Activated T-cell treated with anti-CD3 and anti-CD28 coated beads, Interleukin-2, amount 50 U/mL, for 24 hours (primary cell): ENCODE measurements around the gene SLC17A4.

Experiments used
- DNase-seq: peaks from one replicate; pipeline ENCODE4 v3.0.0-alpha.2; 2020
- H3K27ac Mint-ChIP-seq: 2 replicates; pipeline ENCODE4 v1.8.0; 2020; ENCODE audit warnings: mild to moderate bottlenecking, mixed read lengths
- H3K27me3 Mint-ChIP-seq: 2 replicates; pipeline ENCODE4 v1.8.0; 2020; ENCODE audit warnings: mixed read lengths
- H3K36me3 Mint-ChIP-seq: 2 replicates; pipeline ENCODE4 v1.8.0; 2020; ENCODE audit warnings: low read depth, mixed read lengths
- H3K4me1 Mint-ChIP-seq: 2 replicates; pipeline ENCODE4 v1.8.0; 2020; ENCODE audit warnings: low read depth, mixed read lengths
- H3K4me3 Mint-ChIP-seq: 2 replicates; pipeline ENCODE4 v1.8.0; 2020; ENCODE audit warnings: mild to moderate bottlenecking, moderate library complexity, mixed read lengths
- H3K9me3 Mint-ChIP-seq: 2 replicates; pipeline ENCODE4 v1.8.0; 2020; ENCODE audit warnings: mixed read lengths

SLC17A4 gene, protein sequence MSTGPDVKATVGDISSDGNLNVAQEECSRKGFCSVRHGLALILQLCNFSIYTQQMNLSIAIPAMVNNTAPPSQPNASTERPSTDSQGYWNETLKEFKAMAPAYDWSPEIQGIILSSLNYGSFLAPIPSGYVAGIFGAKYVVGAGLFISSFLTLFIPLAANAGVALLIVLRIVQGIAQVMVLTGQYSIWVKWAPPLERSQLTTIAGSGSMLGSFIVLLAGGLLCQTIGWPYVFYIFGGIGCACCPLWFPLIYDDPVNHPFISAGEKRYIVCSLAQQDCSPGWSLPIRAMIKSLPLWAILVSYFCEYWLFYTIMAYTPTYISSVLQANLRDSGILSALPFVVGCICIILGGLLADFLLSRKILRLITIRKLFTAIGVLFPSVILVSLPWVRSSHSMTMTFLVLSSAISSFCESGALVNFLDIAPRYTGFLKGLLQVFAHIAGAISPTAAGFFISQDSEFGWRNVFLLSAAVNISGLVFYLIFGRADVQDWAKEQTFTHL

DNA sequence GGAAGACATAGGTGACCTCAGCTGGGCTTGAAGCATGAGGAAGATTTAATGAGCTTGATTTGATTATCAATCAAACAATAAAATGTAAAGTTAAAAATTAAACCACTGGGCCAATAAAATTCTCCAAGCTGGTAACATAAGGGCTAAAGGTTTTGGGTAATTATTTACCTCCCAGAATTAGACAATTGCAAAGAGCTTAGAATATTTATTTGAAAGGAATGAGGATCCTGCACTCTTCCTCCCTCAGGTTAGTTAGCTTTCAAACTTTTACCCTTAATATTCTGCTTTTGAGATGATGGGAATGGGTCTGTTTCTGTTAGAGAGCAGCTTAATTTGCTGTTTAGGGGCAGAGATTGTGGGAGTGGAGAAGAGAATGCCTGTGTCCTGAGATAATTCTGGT lies at the start of gene SLC17A4:
Gene SLC17A4 (plus strand): TSS at position 208 of the 400 bp plus-strand sequence. CDS start 7,221 bp downstream, outside the sequence.
- no peaks in the 10 kb centered on the region for H3K9me3 Mint-ChIP-seq
- H3K4me3 Mint-ChIP-seq: no peak within 1 kb of the TSS
- peaks cover 12% of the 10 kb centered on the region for H3K27me3 Mint-ChIP-seq
- H3K4me1 Mint-ChIP-seq: no peaks in the 10 kb centered on the region
- H3K27ac Mint-ChIP-seq: no peak within 1 kb of the TSS
- H3K36me3 Mint-ChIP-seq: no peaks in the 10 kb centered on the region
- DNase-seq: no peak

DNA sequence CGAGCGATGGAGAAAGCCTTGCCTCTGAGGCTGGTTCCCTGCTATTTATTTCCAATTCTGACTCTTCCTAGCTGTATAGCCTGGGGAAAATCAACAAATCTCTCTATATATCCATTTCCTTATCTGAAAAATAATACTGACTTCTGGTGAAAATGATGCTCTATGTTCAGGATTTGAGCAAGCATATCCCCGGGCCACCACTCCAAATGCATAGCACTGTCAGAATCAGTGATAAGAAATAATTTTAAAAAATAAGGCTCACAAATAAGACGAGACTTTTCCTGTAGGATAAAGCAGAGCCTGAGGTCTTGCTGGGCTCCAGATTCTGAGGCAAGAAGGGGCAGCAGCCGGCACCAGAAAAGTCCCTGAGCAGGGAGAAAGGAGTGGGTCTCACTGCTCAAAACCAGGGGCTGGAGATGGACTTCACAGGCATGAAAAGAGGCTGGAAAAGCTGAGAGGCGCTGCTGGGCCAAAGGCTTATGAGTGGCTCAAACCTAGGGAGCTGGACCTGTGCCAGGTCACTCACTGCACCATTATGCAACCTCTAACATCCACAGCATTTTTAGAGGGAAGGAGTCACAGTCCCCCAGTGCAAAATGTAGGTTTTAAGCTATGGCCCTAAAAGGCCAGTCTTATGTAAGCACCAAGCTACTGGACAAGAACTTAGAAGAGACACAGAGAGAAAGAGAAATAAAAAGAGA lies 48.1 kb upstream of the SLC17A4 start:
- no peak overlapping the region for H3K27ac Mint-ChIP-seq
- DNase-seq: no peak
- H3K27me3 Mint-ChIP-seq: peaks cover 15% of the 10 kb centered on the region
- H3K9me3 Mint-ChIP-seq: no peaks in the 10 kb centered on the region
- H3K4me1 Mint-ChIP-seq: no peaks in the 10 kb centered on the region
- no peaks in the 10 kb centered on the region for H3K36me3 Mint-ChIP-seq
- no peak overlapping the region for H3K4me3 Mint-ChIP-seq

DNA sequence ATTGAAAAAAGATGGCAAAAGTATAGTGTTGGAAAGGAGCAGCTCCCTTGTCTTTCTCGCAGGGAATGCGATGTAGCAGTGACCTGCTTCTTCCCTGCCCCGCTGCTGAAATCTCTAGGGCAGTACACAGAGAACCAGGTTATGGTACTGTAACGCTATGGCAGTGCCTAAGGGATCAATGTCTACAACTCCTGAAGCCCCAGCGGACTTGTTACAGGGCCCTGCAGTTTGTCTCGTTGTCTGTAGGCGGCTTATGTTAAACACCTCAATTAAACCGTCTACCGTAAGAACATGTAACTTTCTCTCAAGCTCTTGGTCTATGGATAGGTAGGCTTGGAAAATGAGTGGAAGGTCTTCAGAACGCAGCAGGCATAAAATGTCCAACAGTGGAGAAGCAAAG lies 44.8 kb upstream of the SLC17A4 start:
- Mint-ChIP-seq H3K4me3 (no peak overlapping the region), H3K9me3 (no peaks in the 10 kb centered on the region), H3K4me1 (no peaks in the 10 kb centered on the region), H3K27me3 (peaks cover 15% of the 10 kb centered on the region), H3K36me3 (no peaks in the 10 kb centered on the region), H3K27ac (no peak overlapping the region)
- DNase-seq: no peak

DNA sequence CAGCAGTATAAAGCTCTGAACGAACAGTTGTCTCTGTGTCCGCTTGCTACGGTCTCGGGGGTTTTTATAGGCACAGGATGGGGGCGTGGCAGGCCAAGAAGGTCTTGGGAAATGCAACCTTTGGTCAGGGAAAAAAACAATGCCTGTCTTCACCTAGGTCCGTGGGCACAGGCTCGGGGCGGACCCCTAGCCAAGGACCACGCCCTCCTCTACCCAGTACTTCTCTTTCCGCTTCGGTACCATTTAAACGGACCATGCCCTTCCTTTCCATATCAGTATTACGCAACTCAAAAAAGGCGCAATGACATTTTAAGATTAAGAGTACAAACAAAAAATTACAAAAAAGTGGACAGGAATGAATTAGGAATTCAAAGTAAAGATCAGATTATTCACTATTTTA lies 44.3 kb upstream of the SLC17A4 start:
- H3K4me1 Mint-ChIP-seq: no peaks in the 10 kb centered on the region
- H3K36me3 Mint-ChIP-seq: no peaks in the 10 kb centered on the region
- DNase-seq: no peak
- no peaks in the 10 kb centered on the region for H3K9me3 Mint-ChIP-seq
- no peak overlapping the region for H3K4me3 Mint-ChIP-seq
- no peak overlapping the region for H3K27ac Mint-ChIP-seq
- H3K27me3 Mint-ChIP-seq: peaks cover 15% of the 10 kb centered on the region

DNA sequence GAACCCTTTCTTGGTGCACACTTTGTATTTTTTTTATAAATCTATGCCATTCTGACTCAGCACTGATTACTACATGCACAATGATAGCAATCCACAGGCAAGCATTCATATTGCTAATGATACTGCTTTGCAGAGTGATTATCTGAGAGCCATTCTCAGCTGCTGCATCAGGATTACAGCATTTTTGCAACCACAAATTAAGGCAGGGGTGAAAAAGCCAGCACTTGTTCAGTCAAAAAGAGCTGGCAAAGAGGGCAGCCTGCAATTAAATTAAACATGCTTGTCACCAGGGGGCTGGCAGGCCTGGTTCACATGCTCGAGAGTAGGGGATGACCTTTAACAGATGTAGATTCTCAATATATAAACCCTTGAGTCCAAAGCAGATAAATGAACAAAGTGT lies 40.7 kb upstream of the SLC17A4 start:
- Mint-ChIP-seq H3K9me3 (no peaks in the 10 kb centered on the region), H3K27ac (no peak overlapping the region), H3K4me3 (no peak overlapping the region), H3K27me3 (peaks cover 7% of the 10 kb centered on the region), H3K36me3 (no peaks in the 10 kb centered on the region), H3K4me1 (no peaks in the 10 kb centered on the region)
- no peak for DNase-seq

DNA sequence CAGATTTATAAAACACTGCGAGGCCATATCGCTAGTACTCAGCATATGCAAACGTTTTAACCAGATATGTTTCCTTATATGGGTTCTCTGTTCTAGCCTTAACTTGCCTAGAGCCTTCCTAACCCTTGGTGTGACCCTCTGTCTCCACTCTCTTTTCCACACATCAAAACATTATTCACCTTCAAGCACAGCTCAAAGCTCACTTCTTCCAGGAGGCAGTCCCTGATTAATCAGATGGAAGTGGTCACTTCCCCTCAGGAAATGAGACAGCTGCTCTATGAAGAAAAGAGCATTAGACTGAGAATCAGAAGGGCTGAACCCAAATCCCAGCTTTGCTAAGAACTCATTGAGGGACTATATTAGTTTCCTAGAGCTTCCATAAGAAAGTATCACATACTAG lies 39.8 kb upstream of the SLC17A4 start:
- no peak overlapping the region for H3K27ac Mint-ChIP-seq
- H3K9me3 Mint-ChIP-seq: no peaks in the 10 kb centered on the region
- H3K27me3 Mint-ChIP-seq: peaks cover 7% of the 10 kb centered on the region
- H3K4me1 Mint-ChIP-seq: no peaks in the 10 kb centered on the region
- no peak overlapping the region for H3K4me3 Mint-ChIP-seq
- no peak for DNase-seq
- H3K36me3 Mint-ChIP-seq: no peaks in the 10 kb centered on the region

DNA sequence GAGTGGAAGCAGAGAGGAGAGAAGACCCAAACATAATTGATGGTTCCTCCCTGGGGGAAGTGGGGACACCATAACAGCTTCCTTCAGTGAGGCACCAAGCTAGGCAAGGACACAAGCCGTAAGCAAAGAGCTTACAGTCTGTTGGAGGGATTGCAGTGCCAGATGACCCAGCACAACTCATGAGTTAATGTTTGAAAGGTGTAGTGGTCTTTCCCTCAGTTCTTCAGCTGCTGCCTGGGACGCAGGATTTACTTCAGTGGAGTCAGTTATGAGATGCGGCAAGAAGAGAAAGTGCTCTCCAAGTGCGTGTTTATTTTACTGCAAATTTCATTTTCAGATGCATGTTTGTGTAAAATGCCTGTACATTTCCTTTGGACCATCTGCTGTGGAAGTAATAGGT lies 38.7 kb upstream of the SLC17A4 start:
- Mint-ChIP-seq H3K27ac (no peak overlapping the region), H3K27me3 (no peaks in the 10 kb centered on the region), H3K4me1 (peaks cover 4% of the 10 kb centered on the region), H3K9me3 (no peaks in the 10 kb centered on the region), H3K36me3 (no peaks in the 10 kb centered on the region), H3K4me3 (no peak overlapping the region)
- no peak for DNase-seq

DNA sequence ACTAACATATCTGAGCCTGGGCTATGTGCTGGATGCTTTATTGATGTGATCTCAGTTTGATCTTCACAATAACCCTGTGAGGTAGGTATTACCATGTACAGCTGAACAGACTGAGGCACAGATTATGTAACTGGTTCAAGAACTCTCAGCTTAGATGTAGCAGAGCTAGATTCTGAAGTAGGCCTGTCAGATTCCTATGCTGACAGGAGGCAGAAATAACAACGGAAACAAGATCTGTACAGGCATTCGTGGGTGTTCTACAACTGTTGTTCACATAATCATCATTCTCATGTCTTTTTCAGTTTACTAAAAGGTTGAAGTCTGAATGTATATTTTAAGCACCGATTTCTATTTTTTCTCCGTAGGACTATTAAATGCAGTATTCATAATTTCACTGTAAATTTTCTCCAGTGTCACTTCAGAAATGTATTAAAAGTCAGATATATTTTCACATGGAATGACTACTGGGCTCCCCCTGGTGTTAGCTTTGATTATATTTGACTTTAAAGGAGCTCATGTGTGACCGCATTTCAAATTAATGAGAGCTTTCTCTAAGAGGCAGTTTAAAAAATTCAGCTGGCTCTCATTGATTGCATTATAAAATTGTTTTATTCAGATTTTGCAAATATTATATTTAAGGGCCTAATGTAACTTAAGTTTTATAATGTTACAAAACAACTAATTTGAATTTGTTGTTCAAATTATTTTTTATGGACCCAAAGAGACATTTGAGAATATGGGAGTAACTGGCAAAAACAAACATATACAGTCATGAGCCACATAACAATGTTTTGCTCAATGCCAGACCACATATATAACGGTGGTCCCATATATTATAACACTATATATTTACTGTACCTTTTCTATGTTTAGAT lies 36.4 kb upstream of the SLC17A4 start:
- no peak overlapping the region for H3K4me3 Mint-ChIP-seq
- H3K27ac Mint-ChIP-seq: no peak overlapping the region
- peaks cover 4% of the 10 kb centered on the region for H3K4me1 Mint-ChIP-seq
- H3K27me3 Mint-ChIP-seq: peaks cover 7% of the 10 kb centered on the region
- DNase-seq: no peak
- no peaks in the 10 kb centered on the region for H3K9me3 Mint-ChIP-seq
- no peaks in the 10 kb centered on the region for H3K36me3 Mint-ChIP-seq

DNA sequence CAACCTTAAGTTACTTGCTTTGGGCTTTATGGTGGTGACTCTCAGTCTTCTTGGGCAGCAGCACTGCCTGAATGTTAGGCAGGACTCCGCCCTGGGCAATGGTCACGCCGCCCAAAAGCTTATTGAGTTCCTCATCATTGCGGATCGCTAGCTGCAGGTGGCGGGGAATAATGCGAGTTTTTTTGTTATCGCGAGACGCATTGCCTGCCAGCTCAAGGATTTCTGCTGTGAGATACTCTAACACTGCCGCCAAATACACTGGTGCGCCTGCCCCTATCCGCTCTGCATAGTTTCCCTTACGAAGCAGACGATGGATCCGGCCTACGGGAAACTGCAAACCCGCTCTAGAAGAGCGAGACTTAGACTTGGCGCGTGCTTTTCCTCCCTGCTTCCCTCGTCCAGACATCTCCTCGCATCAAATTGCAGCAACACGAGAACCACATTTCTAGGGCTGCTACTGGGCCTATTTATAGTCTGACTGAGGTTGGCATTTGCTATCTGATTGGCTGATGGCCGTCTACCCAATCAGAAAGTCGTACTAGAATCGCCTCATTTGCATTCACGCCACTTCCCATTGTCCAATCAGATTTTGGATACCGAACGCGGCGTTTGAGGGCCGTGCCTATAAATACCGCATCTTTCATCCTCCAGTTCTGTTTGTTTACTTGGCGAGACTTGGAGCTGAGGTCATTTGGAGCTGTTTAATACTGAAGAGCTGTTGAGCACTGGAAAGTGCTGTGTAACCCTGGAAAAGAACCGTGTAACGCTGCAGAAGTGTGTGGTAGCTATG lies 28.2 kb upstream of the SLC17A4 start:
- H3K9me3 Mint-ChIP-seq: no peaks in the 10 kb centered on the region
- DNase-seq: no peak

DNA sequence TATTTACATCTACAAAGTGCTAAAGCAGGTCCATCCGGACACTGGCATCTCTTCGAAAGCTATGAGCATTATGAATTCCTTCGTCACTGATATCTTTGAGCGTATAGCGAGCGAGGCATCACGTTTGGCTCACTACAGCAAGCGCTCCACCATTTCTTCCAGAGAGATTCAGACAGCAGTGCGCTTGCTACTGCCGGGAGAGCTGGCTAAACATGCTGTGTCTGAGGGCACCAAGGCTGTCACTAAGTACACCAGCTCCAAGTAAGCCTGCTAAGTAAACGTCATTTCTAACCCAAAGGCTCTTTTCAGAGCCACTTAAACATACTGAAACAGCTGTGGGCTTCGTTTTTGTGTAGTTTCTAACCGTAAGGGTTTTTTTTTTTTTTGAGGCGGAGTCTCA lies 27.5 kb upstream of the SLC17A4 start:
- no peaks in the 10 kb centered on the region for H3K36me3 Mint-ChIP-seq
- no peaks in the 10 kb centered on the region for H3K4me1 Mint-ChIP-seq
- H3K27me3 Mint-ChIP-seq: peaks cover 58% of the 10 kb centered on the region
- no peak overlapping the region for H3K27ac Mint-ChIP-seq
- DNase-seq: no peak
- H3K9me3 Mint-ChIP-seq: no peaks in the 10 kb centered on the region
- no peak overlapping the region for H3K4me3 Mint-ChIP-seq

More for the DNA sequence above, 28.2 kb upstream of the SLC17A4 start:
- Mint-ChIP-seq H3K4me1 (no peaks in the 10 kb centered on the region), H3K36me3 (no peaks in the 10 kb centered on the region), H3K27ac (no peak overlapping the region), H3K4me3 (no peak overlapping the region), H3K27me3 (peaks cover 52% of the 10 kb centered on the region)

DNA sequence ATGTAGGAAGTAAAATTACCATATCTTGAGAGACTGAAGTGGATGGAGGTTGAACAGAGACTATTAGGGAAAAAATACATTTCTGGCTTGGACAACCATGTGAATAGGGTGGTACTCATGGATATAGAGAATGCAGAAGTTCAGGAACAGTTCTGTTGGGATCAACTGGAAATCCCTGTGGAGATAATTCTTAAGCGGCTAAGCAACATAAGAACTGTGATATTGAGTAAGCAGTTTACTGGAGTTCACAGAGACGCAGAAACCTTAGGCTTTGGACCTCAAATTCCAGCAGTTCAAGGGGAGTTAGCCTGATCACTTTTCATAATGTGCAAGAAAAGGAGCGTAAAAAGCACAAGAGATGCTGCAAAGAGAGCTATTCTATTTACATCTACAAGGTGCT lies 23.6 kb upstream of the SLC17A4 start:
- no peak for DNase-seq
- Mint-ChIP-seq H3K4me1 (no peaks in the 10 kb centered on the region), H3K27ac (no peak overlapping the region), H3K27me3 (peaks cover 75% of the 10 kb centered on the region), H3K9me3 (no peaks in the 10 kb centered on the region), H3K4me3 (no peak overlapping the region), H3K36me3 (no peaks in the 10 kb centered on the region)

DNA sequence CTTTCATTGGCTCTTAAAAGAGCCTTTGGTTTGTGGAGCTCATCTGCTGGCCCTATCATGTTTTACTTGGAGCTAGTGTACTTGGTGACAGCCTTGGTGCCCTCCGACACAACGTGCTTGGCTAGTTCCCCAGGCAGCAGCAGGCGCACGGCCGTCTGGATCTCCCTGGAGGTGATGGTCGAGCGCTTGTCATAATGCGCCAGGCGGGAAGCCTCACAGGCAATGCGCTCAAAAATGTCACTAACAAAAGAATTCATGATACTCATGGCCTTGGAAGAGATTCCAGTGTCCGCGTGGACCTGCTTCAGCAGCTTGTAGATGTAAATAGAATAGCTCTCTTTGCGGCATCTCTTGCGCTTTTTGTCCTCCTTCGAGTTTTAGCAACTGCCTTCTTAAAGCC lies 22.8 kb upstream of the SLC17A4 start:
- Mint-ChIP-seq H3K36me3 (no peaks in the 10 kb centered on the region), H3K4me3 (no peak overlapping the region), H3K27ac (no peak overlapping the region), H3K27me3 (peaks cover 77% of the 10 kb centered on the region), H3K4me1 (no peaks in the 10 kb centered on the region), H3K9me3 (peaks cover 5% of the 10 kb centered on the region)
- DNase-seq: no peak

DNA sequence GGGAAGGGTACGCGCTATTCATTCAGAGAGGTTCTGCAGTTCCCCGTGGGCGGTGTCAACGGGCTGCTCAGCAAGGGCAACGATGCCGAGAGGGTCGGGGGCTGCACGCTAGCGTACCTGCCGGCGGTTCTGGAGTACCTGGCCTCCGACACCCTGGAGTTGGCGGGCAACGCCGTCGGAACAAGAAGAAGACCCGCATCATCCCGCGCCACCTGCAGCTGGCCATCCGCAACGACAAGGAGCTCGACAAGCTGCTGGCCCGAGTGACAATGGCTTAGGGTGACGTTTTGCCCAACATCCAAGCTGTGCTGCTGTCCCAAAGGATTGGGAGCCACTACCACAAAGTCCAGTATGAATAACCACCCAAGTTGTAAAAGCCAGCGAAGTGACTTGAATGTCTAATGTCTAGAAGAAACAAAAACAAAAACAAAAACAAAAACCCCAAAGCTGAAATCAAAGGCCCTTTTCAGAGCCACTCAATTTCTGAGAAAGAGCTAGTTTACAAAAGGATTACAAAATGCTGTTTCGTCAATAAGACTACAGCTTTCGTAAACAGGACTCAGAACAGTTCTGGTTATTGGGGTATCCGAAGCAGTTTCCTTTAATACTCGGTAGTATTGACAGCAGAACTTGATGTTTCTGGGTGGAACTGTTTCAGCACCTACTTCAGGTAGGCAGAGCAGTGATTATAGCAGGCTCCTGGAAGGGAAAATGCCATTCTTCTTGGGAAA lies 21.9 kb upstream of the SLC17A4 start:
- Mint-ChIP-seq H3K36me3 (no peaks in the 10 kb centered on the region), H3K27me3 (peaks cover 80% of the 10 kb centered on the region), H3K27ac (no peak overlapping the region), H3K4me3 (no peak overlapping the region), H3K9me3 (peaks cover 14% of the 10 kb centered on the region), H3K4me1 (no peaks in the 10 kb centered on the region)
- no peak for DNase-seq
